Iris pigment epithelial cell (primary cell): ENCODE data around the gene SPATA2.
A peak's percentile ranks its signal among the peaks of the same experiment; 100 is the strongest.

Experiments
- DNase-seq: peaks from one replicate; pipeline ENCODE4 v3.0.0-alpha.2; 2011; ENCODE audit warnings: low read depth

The SPATA2 gene

GRCh38 chr20:49858076-49858585 is 57.2 kb downstream of the SPATA2 start:
- peak; percentile 55 for DNase-seq

- DNase-seq: no peak
Measured at GRCh38 chr20:49856904-49857303, 58.4 kb downstream of the SPATA2 start.

GRCh38 chr20:49854190-49854875 is 61.0 kb downstream of the SPATA2 start:
- DNase-seq: no peak

- peak; percentile 97 for DNase-seq
Measured at GRCh38 chr20:49853640-49854039, 61.7 kb downstream of the SPATA2 start.
